ENCODE data around the gene DAPK2. TPM values are rescaled to one million over a fixed set of nuclear protein-coding genes. Genes with fewer than 3 reads are reported as not detected.

DAPK2 gene
- total and polyA plus RNA-seq, 8 donors, result 18.3 to 59.3 (median 24.2) TPM

DNA sequence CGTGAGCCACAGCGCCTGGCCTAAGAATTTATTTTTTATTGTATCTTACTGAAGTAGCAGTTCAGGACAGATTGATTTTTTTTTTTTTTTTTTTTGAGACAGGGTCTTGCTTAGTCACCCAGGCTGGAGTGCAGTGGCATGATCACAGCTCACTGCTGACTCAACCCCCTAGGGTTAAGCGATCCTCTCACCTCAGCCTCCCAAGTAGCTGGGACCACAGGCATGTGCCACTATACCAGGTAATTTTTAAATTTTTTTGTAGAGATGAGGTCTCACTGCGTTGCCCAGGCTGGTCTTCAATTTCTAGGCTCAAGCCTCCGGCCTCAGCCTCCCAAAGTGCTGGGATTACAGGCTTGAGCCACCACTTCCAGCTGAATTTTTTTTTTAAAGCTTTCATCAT lies 112.8 kb downstream of the DAPK2 start:
- no peak for TF ChIP-seq CTCF (IDR thresholded peaks at IDR 0.05)
- DNase-seq (no peak), ATAC-seq (peak; percentile 32)
- H3K27me3 ChIP-seq, result no peaks in the 10 kb centered on the region
- H3K36me3 ChIP-seq, result no peaks in the 10 kb centered on the region
- H3K27ac ChIP-seq, result no peak overlapping the region
- peaks cover 0 to 6% of the 10 kb centered on the region in 2 donors for H3K4me1 ChIP-seq
- no peaks in the 10 kb centered on the region for H3K9me3 ChIP-seq
- intact Hi-C loops (cut with DNase I), result no loop called here
- no peak overlapping the region for H3K4me3 ChIP-seq

DNA sequence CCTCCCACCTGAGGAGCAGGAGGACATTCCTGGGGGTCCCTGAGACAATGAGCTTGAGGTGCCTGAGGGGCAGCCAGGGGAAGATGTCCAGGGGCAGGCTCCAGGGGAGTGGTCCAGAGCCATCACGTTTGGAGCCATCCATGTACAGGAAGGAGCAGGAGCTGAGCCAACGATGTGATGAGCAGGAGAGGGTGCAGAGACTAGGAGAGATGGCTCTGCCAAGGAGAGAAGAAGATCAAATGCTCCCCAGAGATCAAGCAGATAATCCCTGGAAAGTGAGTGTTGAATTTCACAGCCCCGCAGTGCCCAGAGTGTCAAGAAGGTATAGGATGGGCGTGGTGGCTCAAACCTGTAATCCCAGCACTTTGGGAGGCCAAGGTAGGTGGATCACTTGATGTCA lies 114.7 kb downstream of the DAPK2 start:
- no peak for ATAC-seq
- no peaks in the 10 kb centered on the region for H3K36me3 ChIP-seq
- H3K27ac ChIP-seq, result no peak overlapping the region
- no peak for DNase-seq
- no peaks in the 10 kb centered on the region for H3K27me3 ChIP-seq
- TF ChIP-seq CTCF (IDR thresholded peaks at IDR 0.05), result no peak
- intact Hi-C loops (cut with DNase I), result no loop called here
- no peak overlapping the region for H3K4me3 ChIP-seq
- no peaks in the 10 kb centered on the region for H3K9me3 ChIP-seq
- peaks cover 0 to 4% of the 10 kb centered on the region in 2 donors for H3K4me1 ChIP-seq

- no peaks in the 10 kb centered on the region for H3K9me3 ChIP-seq
- H3K4me1 ChIP-seq, result peaks cover 0 to 4% of the 10 kb centered on the region in 2 donors
- peaks cover 0 to 4% of the 10 kb centered on the region in 2 donors for H3K36me3 ChIP-seq
- no peak overlapping the region for H3K27ac ChIP-seq
- intact Hi-C loops (cut with DNase I), result no loop called here
- H3K4me3 ChIP-seq, result no peak overlapping the region
- ATAC-seq (no peak), DNase-seq (no peak)
- no peaks in the 10 kb centered on the region for H3K27me3 ChIP-seq
- no peak for TF ChIP-seq CTCF (IDR thresholded peaks at IDR 0.05)
These were observed 116.3 kb downstream of the DAPK2 start for GRCh38 chr15:63930034-63930433.

GRCh38 chr15:63928185-63928842 lies 118.0 kb downstream of the DAPK2 start:
- Histone ChIP-seq H3K4me3 (no peak overlapping the region), H3K36me3 (peaks cover 0 to 17% of the 10 kb centered on the region in 2 donors), H3K27me3 (no peaks in the 10 kb centered on the region), H3K9me3 (no peaks in the 10 kb centered on the region), H3K27ac (no peak overlapping the region), H3K4me1 (peaks cover 0 to 4% of the 10 kb centered on the region in 2 donors)
- ATAC-seq, result peak; percentile 17
- intact Hi-C loops (cut with DNase I), result no loop called here
- no peak for TF ChIP-seq CTCF (IDR thresholded peaks at IDR 0.05)
- no peak for DNase-seq

GRCh38 chr15:63923993-63924950 lies 122.0 kb downstream of the DAPK2 start:
- Histone ChIP-seq H3K4me1 (peaks cover 0 to 4% of the 10 kb centered on the region in 2 donors), H3K36me3 (peaks cover 0 to 37% of the 10 kb centered on the region in 2 donors), H3K4me3 (no peak overlapping the region), H3K9me3 (no peaks in the 10 kb centered on the region), H3K27ac (no peak overlapping the region), H3K27me3 (no peaks in the 10 kb centered on the region)
- intact Hi-C loops (cut with DNase I), result no loop called here
- DNase-seq (peak in 1 of 4 donors; percentile 36), ATAC-seq (no peak)
- TF ChIP-seq CTCF (IDR thresholded peaks at IDR 0.05), result no peak
